Measurements from ENCODE around the gene LRRTM4.

LRRTM4 gene

GRCh38 chr2:77418537-77418936, 103.6 kb downstream of the LRRTM4 start:
- no peaks in the 10 kb centered on the region for H3K4me1 ChIP-seq (ENCODE audit: control insufficient read depth, insufficient read depth, low read length)
- no peak overlapping the region for H3K4me3 ChIP-seq (ENCODE audit: insufficient read depth, low read depth, low read length)
- no peak overlapping the region for H3K27ac ChIP-seq (ENCODE audit: insufficient read depth, low read depth, low read length, poor library complexity, severe bottlenecking)
- no peaks in the 10 kb centered on the region for H3K36me3 ChIP-seq (ENCODE audit: control insufficient read depth, insufficient read depth, low read length)
- no peaks in the 10 kb centered on the region for H3K27me3 ChIP-seq (ENCODE audit: control insufficient read depth, insufficient read depth, low read length, poor library complexity, severe bottlenecking)
- WGBS, 2 experiments: 88 to 92% methylated on average over 1 of the region's 1 CpG
- H3K9me3 ChIP-seq (ENCODE audit: control insufficient read depth, low read length): no peaks in the 10 kb centered on the region

- no peaks in the 10 kb centered on the region for H3K27me3 ChIP-seq (ENCODE audit: control insufficient read depth, insufficient read depth, low read length, poor library complexity, severe bottlenecking)
- H3K4me3 ChIP-seq (ENCODE audit: insufficient read depth, low read depth, low read length): no peak overlapping the region
- no CpG with 5 or more reads among the region's 1 CpG for WGBS, 2 experiments
- no peaks in the 10 kb centered on the region for H3K4me1 ChIP-seq (ENCODE audit: control insufficient read depth, insufficient read depth, low read length)
- H3K27ac ChIP-seq (ENCODE audit: insufficient read depth, low read depth, low read length, poor library complexity, severe bottlenecking): no peak overlapping the region
- H3K9me3 ChIP-seq (ENCODE audit: control insufficient read depth, low read length): no peaks in the 10 kb centered on the region
- H3K36me3 ChIP-seq (ENCODE audit: control insufficient read depth, insufficient read depth, low read length): no peaks in the 10 kb centered on the region
These were observed 118.0 kb downstream of the LRRTM4 start for GRCh38 chr2:77404189-77404588.

- Histone ChIP-seq H3K27ac (ENCODE audit: insufficient read depth, low read depth, low read length, poor library complexity, severe bottlenecking) (no peak overlapping the region), H3K4me1 (ENCODE audit: control insufficient read depth, insufficient read depth, low read length) (no peaks in the 10 kb centered on the region), H3K9me3 (ENCODE audit: control insufficient read depth, low read length) (no peaks in the 10 kb centered on the region), H3K4me3 (ENCODE audit: insufficient read depth, low read depth, low read length) (no peak overlapping the region), H3K36me3 (ENCODE audit: control insufficient read depth, insufficient read depth, low read length) (no peaks in the 10 kb centered on the region), H3K27me3 (ENCODE audit: control insufficient read depth, insufficient read depth, low read length, poor library complexity, severe bottlenecking) (no peaks in the 10 kb centered on the region)
- WGBS, 2 experiments: 85 to 91% methylated on average over 1 to 4 of the region's 4 CpGs
These were observed 123.1 kb downstream of the LRRTM4 start for GRCh38 chr2:77398970-77399600.

DNA sequence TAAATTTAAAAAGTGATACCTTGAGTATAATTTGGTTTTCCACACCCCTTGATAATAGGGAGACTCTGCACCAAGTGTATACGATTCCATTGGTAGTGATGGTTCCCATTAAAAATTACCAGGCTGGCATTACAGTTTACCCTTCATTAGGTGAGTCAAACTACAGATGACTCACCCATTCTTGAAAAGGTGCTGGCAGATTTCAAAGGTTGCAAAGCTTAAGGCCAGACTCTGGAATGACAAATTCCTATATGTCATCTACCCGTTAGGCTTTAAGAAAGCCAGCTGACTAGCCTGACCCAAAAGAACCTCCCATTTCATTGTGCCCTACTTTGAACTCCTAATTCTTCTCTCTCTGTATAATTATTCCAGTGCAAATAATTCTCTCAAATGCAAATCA, 124.4 kb downstream of the LRRTM4 start:
- 95% methylated on average over 2 of the region's 2 CpGs for WGBS, 2 experiments
- no peaks in the 10 kb centered on the region for H3K27me3 ChIP-seq (ENCODE audit: control insufficient read depth, insufficient read depth, low read length, poor library complexity, severe bottlenecking)
- H3K36me3 ChIP-seq (ENCODE audit: control insufficient read depth, insufficient read depth, low read length): no peaks in the 10 kb centered on the region
- H3K4me3 ChIP-seq (ENCODE audit: insufficient read depth, low read depth, low read length): no peak overlapping the region
- H3K27ac ChIP-seq (ENCODE audit: insufficient read depth, low read depth, low read length, poor library complexity, severe bottlenecking): no peak overlapping the region
- no peaks in the 10 kb centered on the region for H3K4me1 ChIP-seq (ENCODE audit: control insufficient read depth, insufficient read depth, low read length)
- H3K9me3 ChIP-seq (ENCODE audit: control insufficient read depth, low read length): no peaks in the 10 kb centered on the region

GRCh38 chr2:77395011-77395410, 127.2 kb downstream of the LRRTM4 start:
- 72 to 97% methylated on average over 1 of the region's 1 CpG for WGBS, 2 experiments

DNA sequence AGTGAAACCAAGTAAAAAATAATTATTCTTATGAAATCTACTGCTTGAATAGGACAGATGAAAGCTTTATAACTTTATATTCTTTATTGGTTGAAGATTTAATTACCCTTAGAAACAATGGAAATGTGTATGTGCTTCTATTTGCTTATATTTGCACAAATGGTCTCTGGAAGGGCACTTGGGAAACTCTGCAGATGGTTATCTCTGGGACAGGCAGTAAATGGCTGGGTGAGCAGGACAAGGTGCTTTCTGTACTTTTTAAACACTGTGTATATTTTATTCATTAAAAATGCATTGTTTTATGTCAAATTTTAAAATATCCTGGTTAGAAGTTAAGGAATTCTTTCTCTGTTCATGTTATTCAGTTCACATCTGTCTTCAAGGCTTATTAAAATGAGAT, 131.1 kb downstream of the LRRTM4 start:
- Histone ChIP-seq H3K27me3 (ENCODE audit: control insufficient read depth, insufficient read depth, low read length, poor library complexity, severe bottlenecking) (no peaks in the 10 kb centered on the region), H3K9me3 (ENCODE audit: control insufficient read depth, low read length) (no peaks in the 10 kb centered on the region)

More at GRCh38 chr2:77395011-77395410, 127.2 kb downstream of the LRRTM4 start:
- Histone ChIP-seq H3K27ac (ENCODE audit: insufficient read depth, low read depth, low read length, poor library complexity, severe bottlenecking) (no peak overlapping the region), H3K27me3 (ENCODE audit: control insufficient read depth, insufficient read depth, low read length, poor library complexity, severe bottlenecking) (no peaks in the 10 kb centered on the region), H3K9me3 (ENCODE audit: control insufficient read depth, low read length) (no peaks in the 10 kb centered on the region), H3K4me3 (ENCODE audit: insufficient read depth, low read depth, low read length) (no peak overlapping the region), H3K4me1 (ENCODE audit: control insufficient read depth, insufficient read depth, low read length) (no peaks in the 10 kb centered on the region), H3K36me3 (ENCODE audit: control insufficient read depth, insufficient read depth, low read length) (no peaks in the 10 kb centered on the region)

DNA sequence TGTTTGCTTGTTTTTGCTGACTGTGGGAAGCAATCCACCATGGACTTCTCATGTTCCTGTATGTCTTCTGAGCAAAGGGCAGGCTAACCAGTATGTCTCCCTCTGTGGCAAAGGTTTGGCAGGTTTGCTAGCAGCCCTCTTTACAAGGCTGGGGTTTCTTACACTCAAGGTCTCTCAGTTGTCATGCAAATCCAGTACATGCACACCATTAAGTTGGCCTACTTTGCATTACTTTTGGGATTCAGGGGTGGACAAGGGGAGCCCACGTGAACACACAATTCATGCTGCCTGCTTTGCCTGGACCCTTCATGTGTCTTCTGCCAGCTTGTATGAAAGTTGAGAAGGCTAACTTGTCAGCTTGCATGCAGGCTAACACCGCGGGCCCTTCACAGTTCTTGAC, 134.9 kb downstream of the LRRTM4 start:
- H3K4me1 ChIP-seq (ENCODE audit: control insufficient read depth, insufficient read depth, low read length): no peaks in the 10 kb centered on the region
- no peaks in the 10 kb centered on the region for H3K9me3 ChIP-seq (ENCODE audit: control insufficient read depth, low read length)
- no peak overlapping the region for H3K27ac ChIP-seq (ENCODE audit: insufficient read depth, low read depth, low read length, poor library complexity, severe bottlenecking)
- H3K27me3 ChIP-seq (ENCODE audit: control insufficient read depth, insufficient read depth, low read length, poor library complexity, severe bottlenecking): no peaks in the 10 kb centered on the region
- H3K36me3 ChIP-seq (ENCODE audit: control insufficient read depth, insufficient read depth, low read length): no peaks in the 10 kb centered on the region
- H3K4me3 ChIP-seq (ENCODE audit: insufficient read depth, low read depth, low read length): no peak overlapping the region
- WGBS, 2 experiments: 21 to 23% methylated on average over 3 of the region's 3 CpGs

More for the DNA sequence above, 131.1 kb downstream of the LRRTM4 start:
- Histone ChIP-seq H3K4me1 (ENCODE audit: control insufficient read depth, insufficient read depth, low read length) (no peaks in the 10 kb centered on the region), H3K27ac (ENCODE audit: insufficient read depth, low read depth, low read length, poor library complexity, severe bottlenecking) (no peak overlapping the region), H3K36me3 (ENCODE audit: control insufficient read depth, insufficient read depth, low read length) (no peaks in the 10 kb centered on the region), H3K4me3 (ENCODE audit: insufficient read depth, low read depth, low read length) (no peak overlapping the region)

DNA sequence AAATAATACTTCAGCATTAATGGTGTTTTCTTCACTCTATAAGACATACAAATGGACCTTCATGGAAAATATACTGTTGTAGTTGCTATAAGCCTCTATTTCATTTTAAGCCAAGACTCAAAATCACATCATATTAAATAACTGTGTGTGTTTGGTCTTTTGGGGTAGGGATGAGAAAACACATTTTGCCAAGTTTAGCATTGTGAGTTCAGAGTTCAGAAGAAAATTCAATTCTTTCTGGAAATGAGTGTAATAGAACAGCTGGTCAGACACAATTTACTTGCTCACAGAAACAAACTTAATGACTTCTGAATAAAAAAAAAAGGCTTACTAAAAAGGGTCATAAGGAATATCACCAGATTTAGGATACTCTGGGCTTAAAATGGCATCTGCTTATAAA, 149.5 kb downstream of the LRRTM4 start:
- Histone ChIP-seq H3K27ac (ENCODE audit: insufficient read depth, low read depth, low read length, poor library complexity, severe bottlenecking) (no peak overlapping the region), H3K4me1 (ENCODE audit: control insufficient read depth, insufficient read depth, low read length) (no peaks in the 10 kb centered on the region), H3K9me3 (ENCODE audit: control insufficient read depth, low read length) (no peaks in the 10 kb centered on the region), H3K4me3 (ENCODE audit: insufficient read depth, low read depth, low read length) (no peak overlapping the region), H3K27me3 (ENCODE audit: control insufficient read depth, insufficient read depth, low read length, poor library complexity, severe bottlenecking) (no peaks in the 10 kb centered on the region), H3K36me3 (ENCODE audit: control insufficient read depth, insufficient read depth, low read length) (no peaks in the 10 kb centered on the region)

DNA sequence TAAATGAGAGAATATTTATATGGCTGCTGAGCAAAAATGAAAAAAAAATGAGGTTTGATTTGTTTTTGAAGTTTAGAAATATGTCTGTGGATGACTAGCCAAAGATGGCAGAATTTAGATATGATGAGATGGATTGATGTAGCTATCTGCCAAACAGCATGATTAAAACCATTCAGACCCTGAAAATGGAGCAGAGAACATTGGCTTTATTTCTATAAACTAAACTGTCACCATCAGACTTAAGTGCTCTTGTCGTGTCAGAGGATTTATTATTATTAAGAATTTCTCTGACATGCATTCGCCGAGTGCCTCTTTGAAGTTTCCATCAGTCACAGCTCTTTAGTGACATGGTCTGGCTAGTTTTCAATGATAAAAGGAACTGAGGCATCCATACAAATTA, 151.7 kb downstream of the LRRTM4 start:
- no peaks in the 10 kb centered on the region for H3K27me3 ChIP-seq (ENCODE audit: control insufficient read depth, insufficient read depth, low read length, poor library complexity, severe bottlenecking)
- no peaks in the 10 kb centered on the region for H3K36me3 ChIP-seq (ENCODE audit: control insufficient read depth, insufficient read depth, low read length)
- no peaks in the 10 kb centered on the region for H3K9me3 ChIP-seq (ENCODE audit: control insufficient read depth, low read length)
- H3K4me1 ChIP-seq (ENCODE audit: control insufficient read depth, insufficient read depth, low read length): no peaks in the 10 kb centered on the region
- WGBS, 2 experiments: 79 to 99% methylated on average over 3 of the region's 3 CpGs
- no peak overlapping the region for H3K4me3 ChIP-seq (ENCODE audit: insufficient read depth, low read depth, low read length)
- H3K27ac ChIP-seq (ENCODE audit: insufficient read depth, low read depth, low read length, poor library complexity, severe bottlenecking): no peak overlapping the region

- Histone ChIP-seq H3K27ac (ENCODE audit: insufficient read depth, low read depth, low read length, poor library complexity, severe bottlenecking) (no peak overlapping the region), H3K4me1 (ENCODE audit: control insufficient read depth, insufficient read depth, low read length) (no peaks in the 10 kb centered on the region), H3K4me3 (ENCODE audit: insufficient read depth, low read depth, low read length) (no peak overlapping the region), H3K36me3 (ENCODE audit: control insufficient read depth, insufficient read depth, low read length) (no peaks in the 10 kb centered on the region), H3K27me3 (ENCODE audit: control insufficient read depth, insufficient read depth, low read length, poor library complexity, severe bottlenecking) (no peaks in the 10 kb centered on the region), H3K9me3 (ENCODE audit: control insufficient read depth, low read length) (no peaks in the 10 kb centered on the region)
- 77 to 90% methylated on average over 4 to 5 of the region's 5 CpGs for WGBS, 2 experiments
These were observed 158.9 kb downstream of the LRRTM4 start for GRCh38 chr2:77363277-77363676.

DNA sequence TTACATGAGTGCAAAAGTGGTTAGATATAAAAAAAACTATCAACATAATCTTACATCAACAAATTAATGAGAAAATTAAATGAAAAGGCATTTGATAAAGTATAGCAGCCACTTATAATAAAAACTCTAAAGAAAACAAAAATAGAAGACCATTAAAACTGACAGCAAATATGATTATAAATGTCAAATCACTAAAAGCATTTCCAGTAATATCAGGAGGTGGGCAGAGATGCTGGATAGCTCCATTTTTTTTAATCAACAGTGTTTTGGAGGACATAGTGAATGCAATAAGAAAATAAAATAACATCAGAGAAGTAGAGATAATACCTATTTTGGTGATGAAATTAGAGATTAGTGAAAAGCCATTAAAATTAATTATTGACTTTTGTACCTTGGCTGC, 173.4 kb downstream of the LRRTM4 start:
- no peak overlapping the region for H3K4me3 ChIP-seq (ENCODE audit: insufficient read depth, low read depth, low read length)
- no peaks in the 10 kb centered on the region for H3K9me3 ChIP-seq (ENCODE audit: control insufficient read depth, low read length)
- no peak overlapping the region for H3K27ac ChIP-seq (ENCODE audit: insufficient read depth, low read depth, low read length, poor library complexity, severe bottlenecking)
- no peaks in the 10 kb centered on the region for H3K27me3 ChIP-seq (ENCODE audit: control insufficient read depth, insufficient read depth, low read length, poor library complexity, severe bottlenecking)
- H3K36me3 ChIP-seq (ENCODE audit: control insufficient read depth, insufficient read depth, low read length): no peaks in the 10 kb centered on the region
- H3K4me1 ChIP-seq (ENCODE audit: control insufficient read depth, insufficient read depth, low read length): no peaks in the 10 kb centered on the region

Data from ectodermal cell (in vitro differentiated cells).